BJ (cell line): ENCODE data around the gene ZBTB42. TPM values are rescaled to one million over a fixed set of nuclear protein-coding genes. Genes with fewer than 3 reads are reported as not detected.

Source experiments
- CTCF ChIA-PET: fragments of 350-600 bp; formaldehyde crosslinking; extraction: SDS; loops from one replicate; lab custom pipeline; 2021; ENCODE audit warnings: antibody characterized with exemption, inconsistent platforms; lab: Yijun Ruan, JAX
- POLR2A ChIA-PET: fragments of 300-600 bp; sonication (Branson Sonifier 250); formaldehyde crosslinking; extraction: SDS; loops from one replicate; lab custom pipeline; 2021; ENCODE audit warnings: antibody characterized with exemption; lab: Charles Lee
- DNase-seq: peaks from one replicate; pipeline ENCODE4 v3.0.0-alpha.2; 2011; ENCODE audit warnings: low read depth
- H3K27me3 ChIP-seq: 2 replicates; pipeline ENCODE4 v1.6.0; 2011; ENCODE audit warnings: low read length; ENCODE audit not compliant: control insufficient read depth, insufficient read depth
- H3K36me3 ChIP-seq: 2 replicates; pipeline ENCODE4 v1.5.1; 2011; ENCODE audit warnings: low read length; ENCODE audit not compliant: control insufficient read depth, insufficient read depth
- H3K4me3 ChIP-seq: 2 replicates; pipeline ENCODE4 v1.5.1; 2011; ENCODE audit warnings: low read depth, mild to moderate bottlenecking, control low read depth, low read length
- CTCF ChIP-seq: IDR thresholded peaks from 2 replicates; pipeline ENCODE4 v1.5.1; 2011; ENCODE audit warnings: low read depth, mild to moderate bottlenecking, control low read depth, inconsistent platforms, low read length, moderate library complexity; ENCODE audit not compliant: insufficient read depth
- polyA plus RNA-seq: library from polyadenylated mRNA; depleted of rRNA; stranded (reverse); fragments of >200 nt; gene quantifications from 2 replicates; pipeline ENCODE4 v1.2.3, GENCODE V29; 2011

ZBTB42 gene
- polyA plus RNA-seq, 1 experiment = 2.7 TPM

GRCh38 chr14:104843442-104844305 is 42.8 kb downstream of the ZBTB42 start:
- Histone ChIP-seq H3K4me3 (peak overlapping the region; percentile 21), H3K27me3 (peaks cover 43% of the 10 kb centered on the region), H3K36me3 (no peaks in the 10 kb centered on the region)
- TF ChIP-seq CTCF = no peak
- no peak for DNase-seq
- POLR2A ChIA-PET = no interaction called here
- CTCF ChIA-PET = interaction anchor here (1.0 kb wide), 1 partner anchor 16 kb away, joined by 4 read pairs; no protein-coding TSS in a partner anchor

- DNase-seq = no peak
- CTCF ChIA-PET = interaction anchor here (0.9 to 2.2 kb wide), 2 partner anchors 17 to 76 kb away, joined by 3 to 7 read pairs; no protein-coding TSS in a partner anchor
- no peak overlapping the region for H3K4me3 ChIP-seq
- peaks cover 45% of the 10 kb centered on the region for H3K27me3 ChIP-seq
- no peak for TF ChIP-seq CTCF
- POLR2A ChIA-PET = no interaction called here
- no peaks in the 10 kb centered on the region for H3K36me3 ChIP-seq
Observed at GRCh38 chr14:104844306-104845032, 43.6 kb downstream of the ZBTB42 start.

GRCh38 chr14:104845033-104845666 is 44.2 kb downstream of the ZBTB42 start:
- H3K27me3 ChIP-seq = peaks cover 45% of the 10 kb centered on the region
- CTCF ChIA-PET = interaction anchor here (0.9 to 2.2 kb wide), 2 partner anchors 18 to 77 kb away, joined by 3 to 7 read pairs; no protein-coding TSS in a partner anchor
- POLR2A ChIA-PET = no interaction called here
- no peak for TF ChIP-seq CTCF
- H3K4me3 ChIP-seq = no peak overlapping the region
- H3K36me3 ChIP-seq = no peaks in the 10 kb centered on the region
- DNase-seq = no peak

- H3K27me3 ChIP-seq = peaks cover 45% of the 10 kb centered on the region
- POLR2A ChIA-PET = no interaction called here
- no peak for DNase-seq
- no peak overlapping the region for H3K4me3 ChIP-seq
- H3K36me3 ChIP-seq = no peaks in the 10 kb centered on the region
- CTCF ChIA-PET = interaction anchor here (0.6 to 2.2 kb wide), 4 partner anchors 19 to 126 kb away, joined by 3 to 7 read pairs (median 4); no protein-coding TSS in a partner anchor
- no peak for TF ChIP-seq CTCF
Observed at GRCh38 chr14:104845834-104846441, 45.0 kb downstream of the ZBTB42 start.
